SK-N-SH (cell line): ENCODE measurements around the gene NUF2. TPM values are rescaled to one million over a fixed set of nuclear protein-coding genes. Genes with fewer than 3 reads are reported as not detected.

Experiments used
- CTCF ChIA-PET: fragments of 300-600, 350-600 bp; formaldehyde crosslinking; extraction: SDS; loops from one replicate; lab custom pipeline; 2021; lab: Yijun Ruan, JAX
- POLR2A ChIA-PET: fragments of 350-600 bp; sonication (Branson Sonifier 250); formaldehyde crosslinking; extraction: SDS; loops from one replicate; lab custom pipeline; 2020; ENCODE audit warnings: antibody characterized with exemption, inconsistent platforms; lab: Yijun Ruan, JAX
- DNase-seq: peaks from one replicate; pipeline ENCODE4 v3.0.0; 2012
- H2AFZ ChIP-seq: fragments of 200-600 bp; sonication (generic); 2 replicates; pipeline ENCODE4 v1.8.1; 2016; ENCODE audit warnings: antibody characterized with exemption, mild to moderate bottlenecking, low read depth
- H3F3A ChIP-seq: fragments of 200-600 bp; sonication (generic); replicated peaks from 2 replicates; pipeline ENCODE3; 2016; ENCODE audit warnings: antibody characterized with exemption, mild to moderate bottlenecking; ENCODE audit not compliant: insufficient read depth
- H3K27ac ChIP-seq, 2 experiments: fragments of 200-500 bp in 1 of 2; fragments of 200-600 bp in 1 of 2; sonication (Bioruptor generic) in 1 of 2; sonication (generic), shearing (Covaris generic) in 1 of 2; 2 replicates each; pipeline versions ENCODE4 v1.5.1 to v1.6.1; 2014 to 2016; ENCODE audit warnings: low read depth in 2 of 2, inconsistent platforms in 1 of 2, low read length in 1 of 2, mild to moderate bottlenecking in 1 of 2, mixed read lengths in 1 of 2
- H3K27me3 ChIP-seq: fragments of 200-600 bp; sonication (generic), shearing (Covaris generic); 2 replicates; pipeline ENCODE4 v1.6.1; 2016; ENCODE audit warnings: mixed run types; ENCODE audit not compliant: insufficient read depth
- H3K36me3 ChIP-seq, 2 experiments: fragments of 200-500 bp in 1 of 2; fragments of 200-600 bp in 1 of 2; sonication (Bioruptor generic) in 1 of 2; sonication (generic) in 1 of 2; replicated peaks in 1 of 2; 2 replicates each; pipeline versions ENCODE3 to v1.5.1; 2014 to 2016; ENCODE audit warnings: low read length in 1 of 2, mild to moderate bottlenecking in 1 of 2; ENCODE audit not compliant: insufficient read depth in 2 of 2, control insufficient read depth in 1 of 2
- H3K4me1 ChIP-seq, 2 experiments: fragments of 200-500 bp in 1 of 2; fragments of 200-600 bp in 1 of 2; sonication (Bioruptor generic) in 1 of 2; sonication (generic), shearing (Covaris generic) in 1 of 2; 2 replicates each; pipeline versions ENCODE4 v1.5.1 to v1.6.1; 2014 to 2016; ENCODE audit warnings: low read depth in 1 of 2, low read length in 1 of 2, mixed run types in 1 of 2; ENCODE audit not compliant: insufficient read depth in 2 of 2, control insufficient read depth in 1 of 2
- H3K4me2 ChIP-seq: fragments of 200-600 bp; sonication (generic), shearing (Covaris generic); 2 replicates; pipeline ENCODE4 v1.6.1; 2017; ENCODE audit warnings: mixed run types
- H3K4me3 ChIP-seq, 2 experiments: fragments of 200-500 bp in 1 of 2; fragments of 200-600 bp in 1 of 2; sonication (Bioruptor generic) in 1 of 2; sonication (generic), shearing (Covaris generic) in 1 of 2; 2 replicates each; pipeline versions ENCODE4 v1.5.1 to v1.8.1; 2014 to 2016; ENCODE audit warnings: low read depth in 2 of 2, inconsistent platforms in 1 of 2, low read length in 1 of 2, mild to moderate bottlenecking in 1 of 2, mixed read lengths in 1 of 2, moderate library complexity in 1 of 2
- H3K79me2 ChIP-seq: fragments of 200-600 bp; sonication (generic); 2 replicates; pipeline ENCODE4 v1.8.1; 2017; ENCODE audit warnings: mild to moderate bottlenecking; ENCODE audit not compliant: insufficient read depth
- H3K9ac ChIP-seq: fragments of 200-600 bp; sonication (generic); 2 replicates; pipeline ENCODE4 v1.6.1; 2017; ENCODE audit warnings: mixed run types
- H3K9me2 ChIP-seq: fragments of 200-600 bp; sonication (generic); 2 replicates; pipeline ENCODE4 v1.6.1; 2017; ENCODE audit warnings: mixed run types
- H3K9me3 ChIP-seq: fragments of 200-600 bp; sonication (generic); 2 replicates; pipeline ENCODE4 v1.6.1; 2017; ENCODE audit warnings: mixed run types, mild to moderate bottlenecking, moderate library complexity
- H4K20me1 ChIP-seq: fragments of 200-600 bp; sonication (generic); 2 replicates; pipeline ENCODE4 v1.6.1; 2017; ENCODE audit warnings: mild to moderate bottlenecking, mixed run types; ENCODE audit not compliant: insufficient read depth
- CHD2 ChIP-seq: fragments of 150-350 bp; IDR thresholded peaks from 2 replicates; pipeline ENCODE4 v1.6.1; 2018; ENCODE audit warnings: low read length; ENCODE audit not compliant: partially characterized antibody
- ELF1 ChIP-seq: IDR thresholded peaks from 2 replicates; pipeline ENCODE4 v1.4.0; 2012
- EZH2phosphoT487 ChIP-seq: fragments of 200-600 bp; sonication (generic); IDR thresholded peaks from 2 replicates; pipeline ENCODE4 v1.6.1; 2017; ENCODE audit warnings: low read depth, mixed run types, mild to moderate bottlenecking, antibody characterized with exemption, moderate library complexity, borderline replicate concordance
- FOSL2 ChIP-seq: IDR thresholded peaks from 2 replicates; pipeline ENCODE4 v1.4.0; 2012; ENCODE audit warnings: low read depth, mild to moderate bottlenecking, moderate library complexity, borderline replicate concordance
- GABPA ChIP-seq: IDR thresholded peaks from 2 replicates; pipeline ENCODE4 v1.4.0; 2012; ENCODE audit warnings: low read depth, mild to moderate bottlenecking
- IRF3 ChIP-seq: fragments of 150-350 bp; IDR thresholded peaks from 2 replicates; pipeline ENCODE4 v1.6.1; 2016; ENCODE audit warnings: mild to moderate bottlenecking, low read depth, low read length
- NRF1 ChIP-seq: IDR thresholded peaks from 2 replicates; pipeline ENCODE4 v1.6.1; 2012; ENCODE audit warnings: low read depth, mild to moderate bottlenecking, low read length
- RCOR1 ChIP-seq: fragments of 150-350 bp; IDR thresholded peaks from 2 replicates; pipeline ENCODE4 v1.6.1; 2017; ENCODE audit warnings: antibody characterized with exemption, low read length
- REST ChIP-seq: IDR thresholded peaks from 2 replicates; pipeline ENCODE4 v1.6.1; 2012; ENCODE audit warnings: mild to moderate bottlenecking, low read depth, low read length, moderate library complexity
- RFX5 ChIP-seq: IDR thresholded peaks from 2 replicates; pipeline ENCODE4 v1.6.1; 2012; ENCODE audit warnings: mild to moderate bottlenecking, improper control_type of control experiment, low read length
- SIN3A ChIP-seq: IDR thresholded peaks from 2 replicates; pipeline ENCODE4 v1.6.1; 2012; ENCODE audit warnings: low read depth, mild to moderate bottlenecking, low read length, moderate library complexity, borderline replicate concordance
- WGBS: methylation state at CpG from one replicate; pipeline ENCODE4 v1.1.6; 2017; ENCODE audit warnings: low lambda C conversion rate; 5-methylcytosine and 5-hydroxymethylcytosine counted together
- polyA plus RNA-seq, 3 experiments: library from polyadenylated mRNA; depleted of rRNA; stranded (reverse); fragments of >200 nt; gene quantifications; 2 replicates each; pipeline ENCODE4 v1.2.3, GENCODE V29; 2012

The NUF2 gene
- polyA plus RNA-seq, 1 of the 3 experiments (the other 2 are of a cell fraction): 11.3 TPM

- no peak for DNase-seq
- CTCF ChIA-PET: interaction anchor here (0.8 to 1.6 kb wide), 2 partner anchors 9 to 104 kb away, joined by 3 to 14 read pairs; no protein-coding TSS in a partner anchor
- POLR2A ChIA-PET: no interaction called here
- no peaks in the 10 kb centered on the region for H3K36me3 ChIP-seq
- H3K79me2 ChIP-seq: no peaks in the 10 kb centered on the region
- no peaks in the 10 kb centered on the region; the same call in 1 of the 2 replicates for H3K27me3 ChIP-seq
- H3K4me2 ChIP-seq: no peak overlapping the region
- peaks cover 0 to 5% of the 10 kb centered on the region in 2 experiments; a peak in 2 of 4 replicates for H3K4me1 ChIP-seq
- no peak overlapping the region for H3K27ac ChIP-seq
- TF ChIP-seq NRF1: no peak
- TF ChIP-seq FOSL2: no peak
- TF ChIP-seq EZH2phosphoT487: no peak
- no peak for TF ChIP-seq RFX5
- TF ChIP-seq GABPA: no peak
- TF ChIP-seq REST: no peak
- TF ChIP-seq, all 33 proteins: peak for 0
- no peaks in the 10 kb centered on the region for H4K20me1 ChIP-seq
- no peak overlapping the region for H3K9ac ChIP-seq
- WGBS: 18% methylated on average over 4 of the region's 4 CpGs
- no peak overlapping the region for H3K4me3 ChIP-seq
- H3K9me2 ChIP-seq: no peaks in the 10 kb centered on the region
- no peak overlapping the region for H2AFZ ChIP-seq
- no peaks in the 10 kb centered on the region for H3K9me3 ChIP-seq
- H3F3A ChIP-seq: no peaks in the 10 kb centered on the region
Measured at GRCh38 chr1:163367721-163368120, 46.0 kb downstream of the NUF2 start.

- CTCF ChIA-PET: interaction anchor here (1.3 kb wide), 1 partner anchor 9 kb away, joined by 3 read pairs; no protein-coding TSS in a partner anchor
Measured at GRCh38 chr1:163372576-163372975, 50.8 kb downstream of the NUF2 start.

More at GRCh38 chr1:163372576-163372975, 50.8 kb downstream of the NUF2 start:
- Histone ChIP-seq H2AFZ (no peak overlapping the region), H3K27ac (no peak overlapping the region), H3K79me2 (no peaks in the 10 kb centered on the region), H3K4me1 (peaks cover 0 to 3% of the 10 kb centered on the region in 2 experiments; a peak in 2 of 4 replicates), H3K4me3 (no peak overlapping the region), H3K27me3 (no peaks in the 10 kb centered on the region; the same call in 1 of the 2 replicates), H3F3A (no peaks in the 10 kb centered on the region), H3K9me3 (no peaks in the 10 kb centered on the region), H3K9me2 (no peaks in the 10 kb centered on the region), H3K9ac (no peak overlapping the region), H4K20me1 (no peaks in the 10 kb centered on the region), H3K4me2 (no peak overlapping the region), H3K36me3 (no peaks in the 10 kb centered on the region)
- POLR2A ChIA-PET: no interaction called here
- WGBS: 50% methylated on average over 1 of the region's 1 CpG
- TF ChIP-seq SIN3A (no peak), RCOR1 (no peak), CHD2 (no peak), IRF3 (no peak), ELF1 (no peak)
- DNase-seq: no peak
